ENCODE measurements around the gene BCL2L2. TPM values are rescaled to one million over a fixed set of nuclear protein-coding genes. Genes with fewer than 3 reads are reported as not detected.

The BCL2L2 gene
- polyA plus RNA-seq, 1 of the 3 experiments (the other 2 are of a cell fraction): 30.6 TPM

GRCh38 chr14:23356662-23357061 lies 50.0 kb downstream of the BCL2L2 start:
- WGBS (ENCODE audit: low lambda C conversion rate): no CpG with 5 or more reads among the region's 4 CpGs
- DNase-seq: no peak
- Histone ChIP-seq H3K27me3 (ENCODE audit: insufficient read depth) (no peaks in the 10 kb centered on the region), H3K79me2 (ENCODE audit: insufficient read depth) (no peaks in the 10 kb centered on the region), H3K9me3 (no peaks in the 10 kb centered on the region), H3K27ac (ENCODE audit: low read depth in 2 of 2, low read length in 1 of 2) (no peak overlapping the region), H2AFZ (ENCODE audit: low read depth) (no peak overlapping the region), H3K4me1 (ENCODE audit: control insufficient read depth in 1 of 2, insufficient read depth in 2 of 2, low read depth in 1 of 2, low read length in 1 of 2) (peaks cover 0 to 7% of the 10 kb centered on the region in 2 experiments; a peak in 1 of 4 replicates), H3K9ac (no peak overlapping the region), H3K4me3 (ENCODE audit: low read depth in 2 of 2, low read length in 1 of 2) (no peak overlapping the region), H3K4me2 (no peak overlapping the region), H3F3A (replicated peaks; ENCODE audit: insufficient read depth) (no peaks in the 10 kb centered on the region), H4K20me1 (ENCODE audit: insufficient read depth) (no peaks in the 10 kb centered on the region), H3K36me3 (replicated peaks in 1 of 2; ENCODE audit: control insufficient read depth in 1 of 2, insufficient read depth in 2 of 2, low read length in 1 of 2) (peaks cover 0 to 2% of the 10 kb centered on the region in 2 experiments), H3K9me2 (no peaks in the 10 kb centered on the region)
- ChIA-PET POLR2A (no interaction called here), CTCF (interaction anchor here (0.8 to 6.4 kb wide), 3 partner anchors 24 to 34 kb away, joined by 3 to 42 read pairs (median 6); no protein-coding TSS in a partner anchor)
- no peak for TF ChIP-seq TAF1 (IDR thresholded peaks at IDR 0.05; ENCODE audit: borderline replicate concordance, low read depth, low read length)
- TF ChIP-seq, protein P1, sequence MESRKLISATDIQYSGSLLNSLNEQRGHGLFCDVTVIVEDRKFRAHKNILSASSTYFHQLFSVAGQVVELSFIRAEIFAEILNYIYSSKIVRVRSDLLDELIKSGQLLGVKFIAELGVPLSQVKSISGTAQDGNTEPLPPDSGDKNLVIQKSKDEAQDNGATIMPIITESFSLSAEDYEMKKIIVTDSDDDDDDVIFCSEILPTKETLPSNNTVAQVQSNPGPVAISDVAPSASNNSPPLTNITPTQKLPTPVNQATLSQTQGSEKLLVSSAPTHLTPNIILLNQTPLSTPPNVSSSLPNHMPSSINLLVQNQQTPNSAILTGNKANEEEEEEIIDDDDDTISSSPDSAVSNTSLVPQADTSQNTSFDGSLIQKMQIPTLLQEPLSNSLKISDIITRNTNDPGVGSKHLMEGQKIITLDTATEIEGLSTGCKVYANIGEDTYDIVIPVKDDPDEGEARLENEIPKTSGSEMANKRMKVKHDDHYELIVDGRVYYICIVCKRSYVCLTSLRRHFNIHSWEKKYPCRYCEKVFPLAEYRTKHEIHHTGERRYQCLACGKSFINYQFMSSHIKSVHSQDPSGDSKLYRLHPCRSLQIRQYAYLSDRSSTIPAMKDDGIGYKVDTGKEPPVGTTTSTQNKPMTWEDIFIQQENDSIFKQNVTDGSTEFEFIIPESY (IDR thresholded peaks at IDR 0.05; ENCODE audit: borderline replicate concordance, low read depth): no peak
- TF ChIP-seq, protein P2, sequence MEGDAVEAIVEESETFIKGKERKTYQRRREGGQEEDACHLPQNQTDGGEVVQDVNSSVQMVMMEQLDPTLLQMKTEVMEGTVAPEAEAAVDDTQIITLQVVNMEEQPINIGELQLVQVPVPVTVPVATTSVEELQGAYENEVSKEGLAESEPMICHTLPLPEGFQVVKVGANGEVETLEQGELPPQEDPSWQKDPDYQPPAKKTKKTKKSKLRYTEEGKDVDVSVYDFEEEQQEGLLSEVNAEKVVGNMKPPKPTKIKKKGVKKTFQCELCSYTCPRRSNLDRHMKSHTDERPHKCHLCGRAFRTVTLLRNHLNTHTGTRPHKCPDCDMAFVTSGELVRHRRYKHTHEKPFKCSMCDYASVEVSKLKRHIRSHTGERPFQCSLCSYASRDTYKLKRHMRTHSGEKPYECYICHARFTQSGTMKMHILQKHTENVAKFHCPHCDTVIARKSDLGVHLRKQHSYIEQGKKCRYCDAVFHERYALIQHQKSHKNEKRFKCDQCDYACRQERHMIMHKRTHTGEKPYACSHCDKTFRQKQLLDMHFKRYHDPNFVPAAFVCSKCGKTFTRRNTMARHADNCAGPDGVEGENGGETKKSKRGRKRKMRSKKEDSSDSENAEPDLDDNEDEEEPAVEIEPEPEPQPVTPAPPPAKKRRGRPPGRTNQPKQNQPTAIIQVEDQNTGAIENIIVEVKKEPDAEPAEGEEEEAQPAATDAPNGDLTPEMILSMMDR (IDR thresholded peaks at IDR 0.05): no peak
- TF ChIP-seq RCOR1 (IDR thresholded peaks at IDR 0.05; ENCODE audit: low read length): no peak
- no peak for TF ChIP-seq FOXJ3 (CRISPR knock-in tag; IDR thresholded peaks at IDR 0.05)
- no peak for TF ChIP-seq MAX (IDR thresholded peaks at IDR 0.05; ENCODE audit: low read depth)
- TF ChIP-seq, protein P3, sequence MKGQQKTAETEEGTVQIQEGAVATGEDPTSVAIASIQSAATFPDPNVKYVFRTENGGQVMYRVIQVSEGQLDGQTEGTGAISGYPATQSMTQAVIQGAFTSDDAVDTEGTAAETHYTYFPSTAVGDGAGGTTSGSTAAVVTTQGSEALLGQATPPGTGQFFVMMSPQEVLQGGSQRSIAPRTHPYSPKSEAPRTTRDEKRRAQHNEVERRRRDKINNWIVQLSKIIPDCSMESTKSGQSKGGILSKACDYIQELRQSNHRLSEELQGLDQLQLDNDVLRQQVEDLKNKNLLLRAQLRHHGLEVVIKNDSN (IDR thresholded peaks at IDR 0.05; ENCODE audit: borderline replicate concordance, low read depth): no peak
- no peak for TF ChIP-seq RFX5 (IDR thresholded peaks at IDR 0.05; ENCODE audit: low read length)
- TF ChIP-seq NRF1 (IDR thresholded peaks at IDR 0.05; ENCODE audit: low read depth, low read length): no peak

DNA sequence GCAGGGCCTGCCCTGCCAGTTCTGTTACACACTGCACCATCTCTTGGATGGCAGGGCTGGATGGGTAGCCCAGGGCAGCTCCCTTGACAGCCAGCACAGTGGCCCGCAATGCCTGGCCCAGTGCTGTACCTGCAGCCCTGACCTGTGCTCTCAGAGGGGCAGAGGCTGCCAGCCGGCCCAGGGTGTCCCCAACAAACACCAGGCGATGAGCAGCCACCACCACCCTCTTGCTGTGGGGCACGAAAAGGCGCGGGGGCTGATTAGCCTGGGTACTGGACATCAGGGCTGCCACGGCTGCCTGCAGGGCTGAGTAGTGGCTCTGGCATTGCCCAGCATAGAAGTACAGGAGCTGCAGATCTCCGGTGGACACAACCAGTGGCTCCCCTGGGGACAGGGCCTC lies 50.6 kb downstream of the BCL2L2 start:
- POLR2A ChIA-PET: interaction anchor here (0.6 kb wide), 1 partner anchor 56 kb away, joined by 3 read pairs; no protein-coding TSS in a partner anchor
- peaks cover 0 to 4% of the 10 kb centered on the region in 2 experiments; a peak in 2 of 4 replicates for H3K4me1 ChIP-seq (ENCODE audit: control insufficient read depth in 1 of 2, insufficient read depth in 2 of 2, low read depth in 1 of 2, low read length in 1 of 2)
- no peaks in the 10 kb centered on the region for H3K9me3 ChIP-seq
- DNase-seq: no peak
- no peaks in the 10 kb centered on the region for H4K20me1 ChIP-seq (ENCODE audit: insufficient read depth)
- H3K4me3 ChIP-seq (ENCODE audit: low read depth in 2 of 2, low read length in 1 of 2): no peak overlapping the region
- H3K27me3 ChIP-seq (ENCODE audit: insufficient read depth): no peaks in the 10 kb centered on the region
- no peaks in the 10 kb centered on the region for H3K9me2 ChIP-seq
- no peak overlapping the region for H3K9ac ChIP-seq
- TF ChIP-seq CHD2 (IDR thresholded peaks at IDR 0.05; ENCODE audit: low read length, partially characterized antibody) (no peak), FOXM1 (IDR thresholded peaks at IDR 0.05; ENCODE audit: low read depth) (no peak), EZH2phosphoT487 (IDR thresholded peaks at IDR 0.05; ENCODE audit: borderline replicate concordance, low read depth) (no peak), YY1 (IDR thresholded peaks at IDR 0.05; ENCODE audit: low read depth) (no peak), TCF12 (IDR thresholded peaks at IDR 0.05) (no peak), TEAD4 (IDR thresholded peaks at IDR 0.05; ENCODE audit: borderline replicate concordance, insufficient read depth) (no peak), SIN3A (IDR thresholded peaks at IDR 0.05; ENCODE audit: borderline replicate concordance, low read depth, low read length) (no peak)
- TF ChIP-seq, protein P2 (IDR thresholded peaks at IDR 0.05): no peak
- no peak overlapping the region for H3K27ac ChIP-seq (ENCODE audit: low read depth in 2 of 2, low read length in 1 of 2)
- H2AFZ ChIP-seq (ENCODE audit: low read depth): no peak overlapping the region
- WGBS (ENCODE audit: low lambda C conversion rate): 83% methylated on average over 2 of the region's 8 CpGs
- H3K4me2 ChIP-seq: no peak overlapping the region
- no peaks in the 10 kb centered on the region for H3F3A ChIP-seq (replicated peaks; ENCODE audit: insufficient read depth)
- CTCF ChIA-PET: interaction anchor here (0.8 to 6.4 kb wide), 3 partner anchors 24 to 35 kb away, joined by 3 to 42 read pairs (median 6); no protein-coding TSS in a partner anchor
- peaks cover 0 to 2% of the 10 kb centered on the region in 2 experiments for H3K36me3 ChIP-seq (replicated peaks in 1 of 2; ENCODE audit: control insufficient read depth in 1 of 2, insufficient read depth in 2 of 2, low read length in 1 of 2)
- H3K79me2 ChIP-seq (ENCODE audit: insufficient read depth): no peaks in the 10 kb centered on the region
